GM19238 (cell line): ENCODE data around the gene SCUBE1.

Source experiments
- DNase-seq: peaks from one replicate; pipeline ENCODE4 v3.0.0; 2011; ENCODE audit warnings: low spot score; ENCODE audit not compliant: insufficient read length

SCUBE1 gene

DNA sequence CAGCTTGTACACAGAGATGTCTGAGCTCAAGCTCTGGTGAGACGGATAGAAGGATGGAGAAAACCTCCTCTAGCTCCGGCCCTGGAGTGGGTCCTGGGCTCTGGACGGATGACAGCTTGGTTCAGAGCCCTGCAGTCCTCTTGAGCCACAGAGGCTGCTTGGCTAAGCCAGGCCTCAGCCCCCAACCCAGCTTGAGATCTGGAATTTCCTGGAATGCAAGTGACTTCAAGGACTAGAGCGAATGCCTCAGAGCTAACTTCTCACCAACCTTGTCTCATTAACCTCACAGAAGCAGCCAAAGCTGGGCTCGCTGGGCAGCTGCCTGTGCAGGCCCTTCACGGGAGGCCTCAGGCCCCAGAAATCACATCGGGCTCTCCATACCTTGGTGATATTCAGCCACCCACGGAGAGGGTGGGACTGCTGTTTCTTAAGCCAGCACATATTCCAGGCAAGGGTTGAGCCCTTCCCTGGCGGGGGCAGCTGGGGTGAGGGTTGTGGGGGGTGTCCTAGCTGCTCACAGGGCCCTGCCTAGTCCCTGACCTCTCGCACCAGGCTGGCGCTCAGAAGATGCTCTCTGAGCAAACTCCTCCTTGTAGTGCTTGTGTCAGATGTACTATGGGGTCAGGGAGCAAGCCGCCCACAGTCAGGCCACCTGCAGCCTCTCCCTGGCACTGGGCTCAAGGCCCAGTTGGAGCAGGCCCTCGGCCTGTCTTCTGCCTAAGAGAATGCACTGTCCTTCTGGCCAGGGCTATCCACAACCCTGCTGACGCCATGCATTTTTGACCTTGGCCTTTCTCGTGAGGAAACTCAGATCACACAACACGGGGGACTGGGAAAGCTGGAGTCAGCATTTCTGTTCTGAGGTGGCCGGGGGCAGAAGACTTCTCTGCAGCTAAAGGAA, 82.6 kb downstream of the SCUBE1 start:
- DNase-seq: no peak

DNA sequence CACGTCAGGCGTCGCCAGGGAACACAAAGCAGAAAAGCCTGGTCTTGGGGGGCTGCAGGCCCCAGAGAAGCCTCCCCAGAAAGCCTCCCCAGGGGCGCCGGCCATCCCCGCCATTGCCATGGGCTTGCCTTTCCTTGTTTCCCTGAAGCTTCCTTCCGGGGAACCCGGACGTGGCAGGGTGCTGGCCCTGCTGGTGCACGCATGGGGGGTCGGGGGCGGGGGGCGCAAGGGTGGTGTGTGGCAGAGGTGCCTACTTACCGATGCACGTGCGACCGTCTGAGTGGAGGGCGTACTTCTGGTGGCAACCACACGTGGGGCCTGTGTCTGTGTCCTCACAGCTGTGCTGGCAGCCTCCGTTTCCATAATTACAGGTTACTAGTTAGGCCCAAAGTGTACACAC, 85.2 kb downstream of the SCUBE1 start:
- no peak for DNase-seq

DNA sequence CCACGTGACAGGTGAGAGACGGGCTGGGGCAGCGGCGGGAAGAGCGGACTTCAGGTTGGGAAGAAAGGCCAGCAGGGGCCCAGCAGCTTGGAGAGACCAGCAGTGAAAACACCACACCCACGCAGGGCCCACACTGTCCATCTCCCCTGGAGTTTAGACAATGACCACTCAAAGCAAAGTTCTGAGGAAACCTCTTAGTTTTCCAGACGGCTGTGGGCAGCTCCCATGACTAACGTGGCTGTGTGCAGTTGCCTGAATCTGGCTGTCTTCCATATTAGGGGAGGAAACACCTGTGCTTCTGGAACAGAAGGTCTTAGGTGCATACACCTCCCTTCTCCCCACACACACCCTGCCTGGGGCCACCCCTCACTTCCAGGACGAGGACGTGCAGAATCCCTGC, 85.6 kb downstream of the SCUBE1 start:
- no peak for DNase-seq

DNA sequence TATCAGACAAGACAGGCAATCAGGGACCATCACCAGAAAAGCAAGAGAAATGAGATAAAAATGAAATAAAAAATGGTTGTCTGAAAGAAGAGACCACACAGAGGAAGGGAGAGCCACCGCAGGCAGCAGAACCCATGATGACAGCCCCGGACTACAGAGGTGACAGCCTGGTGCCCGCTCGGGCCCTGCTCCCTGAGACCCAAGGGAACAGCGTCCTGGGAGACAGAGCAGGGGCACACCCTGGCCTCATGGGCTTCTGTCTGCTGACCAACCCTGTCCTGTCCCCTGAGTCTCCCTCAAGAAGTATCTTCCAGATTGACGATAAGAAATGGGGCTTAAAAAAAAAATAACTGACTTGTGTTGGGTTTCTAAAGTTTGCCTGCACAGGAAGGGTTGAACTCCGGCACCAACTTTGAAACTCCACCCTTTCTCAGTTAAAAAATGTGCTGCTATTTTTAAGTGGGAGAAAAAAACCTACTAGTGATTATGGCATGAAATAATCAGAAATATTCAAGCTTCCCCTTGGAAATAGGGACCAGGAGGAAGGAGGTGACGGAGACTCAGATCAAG, 86.1 kb downstream of the SCUBE1 start:
- no peak for DNase-seq

DNA sequence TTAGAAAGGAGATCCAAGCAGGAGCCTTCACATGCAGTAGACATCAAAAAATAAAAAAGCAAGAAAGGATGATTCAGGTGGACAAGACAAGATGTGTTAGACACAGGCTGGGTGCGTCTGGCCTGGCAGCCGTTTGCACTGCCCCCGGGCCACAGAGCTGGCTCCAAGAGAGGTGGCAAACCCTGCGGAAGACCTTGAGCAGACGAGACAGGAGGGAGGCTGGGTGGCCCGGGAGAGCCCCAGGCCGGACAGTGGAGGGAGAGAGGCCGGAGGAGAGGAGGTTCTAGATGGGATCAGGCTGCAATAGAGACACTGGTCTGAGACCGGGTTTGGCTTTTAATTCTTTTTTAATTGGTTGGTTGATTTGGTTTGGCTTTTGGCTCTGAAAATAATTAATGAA, 86.6 kb downstream of the SCUBE1 start:
- no peak for DNase-seq

DNA sequence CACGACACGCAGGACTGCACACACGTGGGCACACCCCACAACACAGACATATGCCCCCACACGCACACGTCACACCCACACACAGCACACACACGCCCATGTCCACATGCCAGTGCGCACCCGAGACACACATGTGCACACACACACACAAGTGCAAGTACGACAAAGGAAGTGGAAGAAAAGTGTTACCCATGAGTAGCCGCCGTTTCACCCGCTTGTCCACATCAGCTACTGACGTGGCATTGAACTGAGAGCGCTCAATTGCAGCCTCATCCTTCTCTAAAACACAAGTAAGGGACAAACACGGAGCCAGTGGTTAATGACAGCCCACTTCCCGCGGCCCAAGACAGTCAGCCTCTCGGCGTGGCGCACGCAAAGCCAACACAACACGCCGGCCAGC, 87.9 kb downstream of the SCUBE1 start:
- DNase-seq: no peak

DNA sequence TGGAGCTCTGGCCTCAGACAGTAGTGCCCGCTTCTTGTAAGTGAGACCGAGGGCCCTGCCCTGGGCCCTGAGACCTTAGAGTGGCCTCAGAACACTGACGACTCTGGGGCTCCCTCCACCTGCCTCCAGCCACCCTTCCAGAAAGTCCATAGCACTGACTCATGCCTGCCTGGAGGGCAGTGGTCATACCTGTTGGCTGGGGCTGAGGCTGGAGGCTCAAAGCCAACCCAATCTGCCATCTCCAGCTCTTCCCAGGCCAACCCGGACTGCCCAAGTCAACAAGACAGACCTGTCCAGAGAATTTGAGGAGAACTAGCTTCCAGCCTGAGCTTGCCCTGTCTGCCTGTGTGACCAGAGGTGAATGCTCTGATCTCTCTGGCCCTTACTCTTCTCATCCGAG, 89.3 kb downstream of the SCUBE1 start:
- no peak for DNase-seq

DNA sequence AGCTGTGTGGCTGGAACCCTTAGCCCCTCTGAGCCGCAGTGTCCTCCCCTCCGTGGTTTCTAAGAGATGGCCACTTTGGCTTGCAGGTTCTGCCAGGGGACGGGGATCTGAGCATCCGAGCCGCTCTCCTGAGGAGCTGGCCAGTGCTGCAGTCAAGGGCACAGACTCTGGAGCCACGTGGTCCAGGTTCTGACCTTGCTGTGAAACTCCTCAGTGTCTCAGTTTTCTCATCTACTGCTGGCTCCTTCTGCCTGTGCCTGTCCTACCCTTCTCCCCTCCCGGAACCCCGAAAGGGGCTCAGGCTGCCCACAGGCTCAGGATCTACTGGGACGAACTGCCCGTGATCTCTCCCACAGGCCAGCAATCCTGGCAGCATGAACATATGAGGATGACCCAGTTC, 90.9 kb downstream of the SCUBE1 start:
- DNase-seq: no peak

DNA sequence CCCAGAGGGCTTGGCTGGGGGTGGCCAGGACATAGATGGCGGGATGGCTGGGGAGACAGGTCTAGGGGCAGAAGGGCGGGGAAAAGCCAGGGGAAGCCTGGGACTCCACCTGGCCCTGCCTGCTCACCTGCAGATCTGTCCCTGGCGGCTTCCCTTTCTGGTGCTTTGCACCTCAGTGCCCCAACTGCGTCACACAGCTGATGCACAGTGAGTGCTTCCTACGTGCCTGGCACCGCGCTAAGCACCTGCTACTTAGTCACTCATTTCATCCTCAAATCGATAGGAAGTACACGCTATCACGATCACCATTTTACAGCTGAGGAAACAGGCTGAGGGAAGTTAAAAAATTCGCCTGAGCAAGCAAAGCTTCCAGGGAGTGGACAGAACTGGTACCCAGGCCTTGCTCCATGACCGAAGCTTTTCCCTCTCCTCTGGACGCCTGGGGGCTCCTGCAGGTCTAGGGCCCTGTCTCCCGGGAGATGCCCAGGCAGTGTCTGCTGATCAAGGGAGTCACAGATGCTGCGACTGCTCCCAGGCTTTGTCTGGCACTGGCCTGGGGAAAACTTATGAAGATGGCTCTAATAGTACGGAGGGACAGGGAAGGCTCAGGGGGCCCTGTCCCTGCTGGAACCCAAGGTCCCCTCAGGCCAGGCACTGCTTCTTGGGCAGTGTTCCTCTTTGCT, 93.2 kb downstream of the SCUBE1 start:
- DNase-seq: no peak

DNA sequence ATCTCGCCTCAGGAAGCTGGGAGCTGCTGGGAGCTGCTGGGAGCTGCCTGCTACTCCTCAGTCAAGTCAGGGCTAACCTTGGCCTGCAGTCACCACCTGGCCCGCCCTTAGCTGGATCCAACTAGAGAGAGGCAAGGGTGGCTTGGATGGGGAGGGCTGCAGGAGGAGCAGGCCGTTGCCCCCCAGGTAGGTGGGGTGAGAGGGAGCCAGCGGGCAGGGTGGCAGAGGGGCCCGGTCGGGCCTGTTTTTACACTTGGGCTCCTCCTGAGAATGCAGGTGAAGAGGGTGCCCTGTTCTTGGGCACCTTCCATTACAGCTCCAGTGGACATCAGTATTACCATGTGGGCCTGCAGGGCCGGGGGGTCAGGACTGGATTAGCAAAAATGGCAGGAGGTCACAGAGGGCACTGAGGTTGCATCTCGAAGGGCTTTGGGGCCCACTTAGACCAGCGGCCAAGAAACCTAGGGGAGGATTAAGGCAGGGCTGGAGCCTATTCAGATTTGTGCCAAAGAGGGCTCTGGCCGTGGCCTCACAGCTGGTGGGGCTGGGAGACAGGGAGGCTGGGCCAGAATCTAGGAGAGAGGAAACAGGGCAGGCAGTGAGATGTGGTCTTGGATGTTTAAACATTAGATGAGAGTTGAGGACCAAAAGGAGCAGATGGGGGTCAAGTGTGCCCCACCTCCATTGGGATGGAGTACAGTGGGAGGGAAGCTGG, 95.5 kb downstream of the SCUBE1 start:
- DNase-seq: no peak

DNA sequence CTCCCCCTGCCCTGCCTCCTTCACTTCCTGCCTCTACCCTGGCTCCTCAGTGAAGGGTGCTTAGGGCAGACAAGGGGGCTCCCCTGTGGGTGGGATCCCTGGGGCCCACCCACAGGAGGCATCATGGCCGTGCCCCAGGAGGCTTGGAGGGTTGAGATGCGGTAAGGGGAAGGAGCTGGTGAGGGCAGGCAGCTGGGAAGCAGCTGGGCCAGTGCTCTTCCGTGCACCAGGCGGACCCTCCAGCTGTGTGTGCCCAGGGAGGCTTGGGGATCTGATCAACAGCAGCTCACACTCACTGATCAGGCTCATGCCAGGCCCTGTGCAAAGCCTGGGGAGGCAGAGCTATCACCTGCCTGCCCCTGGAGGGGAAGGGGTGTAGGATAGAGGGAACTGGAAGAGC, 97.0 kb downstream of the SCUBE1 start:
- DNase-seq: no peak

DNA sequence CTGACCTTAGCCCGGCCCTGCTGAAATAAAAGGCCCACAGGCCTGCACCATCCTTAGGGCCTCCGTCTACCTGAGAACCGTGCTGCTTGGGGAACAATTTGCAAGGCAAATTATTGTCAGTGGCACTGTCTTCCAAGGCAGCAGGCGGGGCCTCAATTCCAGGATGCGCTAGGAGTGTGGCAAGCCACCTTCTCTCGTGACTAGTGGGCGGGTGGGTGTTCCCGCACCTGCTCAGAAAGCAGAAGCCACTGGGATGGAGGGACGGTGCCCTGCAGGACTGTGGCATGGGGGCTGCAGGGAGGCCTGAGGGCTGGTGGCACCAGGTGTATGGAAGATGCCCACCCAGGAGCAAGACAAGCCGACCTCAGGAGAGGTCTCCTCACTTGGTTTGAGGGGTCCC, 97.5 kb downstream of the SCUBE1 start:
- no peak for DNase-seq

DNA sequence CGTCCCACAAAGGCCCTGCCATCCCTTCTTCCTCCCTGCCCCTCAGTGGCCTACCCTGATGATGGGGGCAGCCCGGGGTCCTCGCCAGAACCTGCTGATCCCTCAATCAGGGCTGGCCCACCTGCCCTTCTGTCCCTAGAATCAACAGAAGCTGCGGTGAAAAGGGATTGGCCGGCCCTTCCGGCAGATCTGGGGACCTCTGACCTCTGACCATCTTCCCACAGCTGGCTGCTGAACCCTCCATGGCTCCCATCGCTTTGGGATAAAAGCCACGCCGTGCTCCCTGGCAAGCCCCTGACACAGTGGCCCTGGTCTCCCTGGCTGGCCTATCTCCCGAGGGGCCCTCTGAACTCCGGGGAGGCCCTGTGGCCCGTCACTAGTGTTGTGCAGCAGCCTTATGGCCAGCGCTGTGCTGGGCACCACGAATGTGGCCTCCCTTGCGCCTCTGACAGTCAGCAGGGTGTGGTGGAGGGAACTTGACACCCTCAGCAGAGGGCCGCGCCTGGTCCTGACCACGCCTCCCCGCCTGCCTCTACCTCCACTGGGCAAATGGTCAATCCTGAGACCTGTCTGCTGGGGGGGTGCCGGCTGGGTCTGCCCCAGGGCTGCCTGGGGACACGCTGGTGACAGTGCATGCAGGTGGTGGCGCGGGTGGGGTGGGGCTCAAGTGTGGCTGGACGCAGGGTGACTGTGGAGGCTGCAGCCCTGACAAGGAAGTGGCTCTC, 98.2 kb downstream of the SCUBE1 start:
- no peak for DNase-seq

DNA sequence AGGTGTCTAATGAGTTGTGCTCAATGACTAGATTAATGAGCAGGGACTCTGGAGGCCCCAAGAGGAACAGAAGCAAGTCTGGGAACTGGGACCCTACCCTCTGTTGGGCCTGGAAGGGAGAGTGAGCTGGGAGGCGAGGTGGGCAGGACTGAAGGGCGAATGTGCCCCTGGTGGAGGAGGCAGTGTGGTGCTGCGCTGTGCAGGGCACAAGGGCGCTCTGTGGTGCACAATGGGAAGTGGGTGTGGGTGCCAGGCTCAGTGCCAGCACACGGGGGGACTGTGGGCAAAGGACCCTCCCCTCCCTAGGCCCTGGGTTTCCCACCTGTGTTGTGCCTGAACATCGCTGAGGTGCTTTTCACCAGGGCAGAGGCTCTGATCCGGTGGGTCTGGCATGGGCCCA, 98.8 kb downstream of the SCUBE1 start:
- DNase-seq: no peak

DNA sequence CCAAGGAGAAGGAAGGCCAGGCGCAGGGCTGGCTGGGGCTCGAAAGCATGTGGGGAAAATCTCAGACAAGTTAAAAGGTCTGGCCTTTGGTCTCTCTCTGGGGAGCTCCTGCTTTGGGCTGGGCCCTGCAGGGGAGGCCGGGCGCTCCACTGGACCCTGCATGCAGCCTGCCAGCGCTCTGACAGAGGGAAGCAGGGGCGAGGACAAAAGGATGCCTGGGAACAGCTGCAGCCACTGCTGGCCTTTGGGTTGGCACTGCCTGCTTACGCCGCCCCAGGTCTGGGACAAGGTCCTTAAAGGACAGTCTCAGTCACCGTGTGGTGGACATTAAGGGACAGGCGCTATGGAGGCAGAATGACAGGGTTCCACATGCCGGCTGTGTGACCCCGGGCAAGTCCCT, 99.8 kb downstream of the SCUBE1 start:
- DNase-seq: no peak

DNA sequence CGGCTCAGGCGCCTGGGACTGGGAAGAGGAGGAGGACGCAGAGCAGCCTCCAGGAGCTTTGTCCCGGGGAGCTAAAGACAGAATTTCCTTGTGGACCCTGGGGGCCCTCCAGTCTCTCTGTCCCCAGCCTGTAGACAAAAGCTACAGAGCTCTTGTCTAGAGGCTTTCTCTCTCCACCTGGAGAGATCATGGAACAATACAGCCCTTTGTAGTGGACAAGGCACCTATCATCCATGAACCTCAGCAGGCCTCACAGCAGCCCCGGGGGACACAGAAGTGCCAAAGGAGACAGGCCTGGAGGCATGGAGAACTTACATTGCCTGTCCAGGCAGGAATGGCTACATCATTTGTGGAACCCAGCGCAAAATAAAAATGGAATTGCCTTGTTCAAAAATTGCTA, 100.5 kb downstream of the SCUBE1 start:
- DNase-seq: no peak

DNA sequence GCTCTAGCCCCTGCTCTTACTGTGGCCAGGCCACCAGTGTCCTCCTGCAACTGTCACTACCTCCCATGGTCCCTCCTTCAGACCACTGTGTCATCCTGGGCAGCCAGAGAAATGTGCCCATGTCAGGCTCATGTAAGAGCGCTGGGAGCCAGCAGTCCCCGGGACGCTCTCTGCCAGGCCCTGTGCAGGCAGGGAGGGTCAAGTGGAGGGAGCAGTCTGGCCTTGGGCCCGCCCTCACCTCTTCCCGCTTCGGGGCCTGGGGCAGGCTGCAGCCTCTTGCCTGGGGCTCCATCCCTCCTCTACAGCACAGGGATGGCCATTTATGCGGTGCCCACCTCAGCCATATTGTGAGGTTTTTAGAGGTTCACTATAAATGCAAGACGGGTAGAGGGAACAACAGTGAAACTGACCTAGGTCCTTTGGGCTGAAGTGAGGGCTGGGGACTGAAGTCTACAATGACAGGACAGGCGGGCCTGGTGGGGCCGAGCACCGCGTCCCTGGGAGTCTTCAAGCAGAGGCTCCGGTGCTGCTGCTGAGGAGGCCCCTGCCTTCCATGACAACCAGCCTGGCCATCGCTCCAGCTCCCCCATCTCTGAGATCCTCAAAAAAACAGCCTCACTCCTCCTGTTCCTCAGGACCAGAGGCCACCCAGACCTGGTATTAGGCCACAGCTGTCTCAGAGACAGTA, 101.3 kb downstream of the SCUBE1 start:
- no peak for DNase-seq

DNA sequence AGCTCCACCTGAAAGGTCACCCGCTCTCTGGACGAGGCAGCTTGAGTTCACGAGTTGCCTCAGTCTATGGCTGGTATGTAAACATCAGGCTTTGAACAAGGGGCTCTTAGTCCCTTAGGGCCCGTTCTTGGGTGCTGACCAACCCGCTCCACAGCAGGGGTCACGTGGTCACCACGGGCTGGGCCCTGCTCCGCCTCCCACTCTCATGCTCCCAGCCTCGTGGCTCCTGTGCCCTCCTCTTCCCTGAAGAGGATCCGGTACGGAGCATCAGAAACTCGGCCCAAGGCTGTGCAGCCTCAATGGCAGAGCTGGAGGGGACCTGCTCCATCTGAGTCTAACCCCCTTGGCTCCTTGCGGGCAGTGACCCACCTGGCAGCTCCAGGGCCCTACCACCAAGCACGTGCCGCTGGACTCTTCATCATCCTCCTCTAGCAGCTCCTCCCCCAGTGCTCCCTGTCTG, 102.0 kb downstream of the SCUBE1 start:
- no peak for DNase-seq

DNA sequence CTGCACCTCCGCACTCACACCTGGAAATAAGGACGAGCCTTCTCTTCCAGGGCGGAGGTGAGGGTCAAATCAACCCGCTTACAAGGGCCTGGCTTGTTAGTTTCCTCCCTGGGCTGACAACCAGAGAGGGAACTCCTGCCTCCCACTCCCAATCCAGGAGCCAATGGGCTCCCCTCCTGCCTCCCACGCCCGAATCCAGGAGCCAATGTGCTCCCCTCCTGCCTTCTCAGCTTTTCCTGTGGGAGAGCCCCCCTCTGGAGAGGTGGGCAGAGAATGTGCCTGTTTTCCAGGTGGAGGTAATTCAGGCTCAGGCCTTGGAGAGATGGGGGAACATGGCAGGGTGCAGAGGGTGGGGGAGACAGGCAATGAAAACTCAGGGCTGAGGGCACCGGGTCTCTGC, 102.6 kb downstream of the SCUBE1 start:
- no peak for DNase-seq

DNA sequence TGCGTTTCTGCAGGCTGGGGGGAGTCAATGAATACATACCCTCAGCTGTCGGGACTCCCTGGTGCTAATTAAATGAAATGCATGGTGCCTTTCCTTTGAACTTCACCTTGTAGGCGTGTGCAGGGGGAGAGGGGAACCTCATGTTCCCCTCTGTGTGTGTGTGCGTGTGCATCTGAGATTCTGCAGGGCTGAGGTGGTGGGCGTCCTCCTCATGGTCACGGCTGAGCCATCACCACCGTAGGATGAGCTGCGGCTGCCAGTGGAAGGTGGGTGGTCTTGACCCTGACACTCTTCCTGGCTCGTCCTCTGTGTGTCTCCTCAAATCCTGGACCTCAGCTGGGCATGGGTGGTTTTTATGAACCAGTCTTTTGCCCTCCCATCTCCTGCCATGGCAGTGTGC, 103.2 kb downstream of the SCUBE1 start:
- no peak for DNase-seq
